ENCODE data around the gene CATSPERE.

DNA sequence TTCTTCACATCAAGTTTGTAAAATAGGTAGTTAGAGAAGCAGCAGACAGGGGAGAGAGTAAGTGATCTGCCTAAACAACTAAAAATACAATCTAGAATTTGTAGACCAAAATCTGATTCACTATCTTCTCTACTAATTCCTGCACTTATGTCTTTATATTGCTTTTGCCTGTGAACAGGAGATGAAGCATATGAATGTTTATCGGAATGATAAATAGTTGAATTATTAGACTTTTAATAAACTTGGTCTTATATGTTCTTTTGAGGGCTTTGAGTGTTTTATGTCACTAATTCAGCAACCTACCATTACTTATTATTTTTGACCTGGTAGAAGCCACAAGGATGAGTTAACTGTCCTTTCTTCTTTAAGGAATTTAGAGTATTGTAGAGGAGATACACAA is 194.1 kb downstream of the CATSPERE start:
- no peak for TF ChIP-seq CTCF (IDR thresholded peaks at IDR 0.05)
- no peak for TF ChIP-seq POLR2A (IDR thresholded peaks at IDR 0.05)
